MM.1S (cell line): ENCODE data around the gene EGLN2.

Source experiments
- EZH2 ChIP-seq: fragments of 300-600 bp; sonication (generic); optimal IDR thresholded peaks from 2 replicates; pipeline ENCODE3; 2017; ENCODE audit warnings: low read depth, mild to moderate bottlenecking, antibody characterized with exemption, low read length, mixed read lengths
- EZH2phosphoT487 ChIP-seq: fragments of 300-600 bp; sonication (generic); IDR thresholded peaks from 2 replicates; pipeline ENCODE4 v1.6.1; 2018; ENCODE audit warnings: antibody characterized with exemption, low read length
- TF ChIP-seq, protein P1 (sequence below): fragments of 300-600 bp; sonication (generic); IDR thresholded peaks from 2 replicates; pipeline ENCODE4 v1.5.1; 2016; ENCODE audit warnings: antibody characterized with exemption, low read length, mixed read lengths

DNA sequence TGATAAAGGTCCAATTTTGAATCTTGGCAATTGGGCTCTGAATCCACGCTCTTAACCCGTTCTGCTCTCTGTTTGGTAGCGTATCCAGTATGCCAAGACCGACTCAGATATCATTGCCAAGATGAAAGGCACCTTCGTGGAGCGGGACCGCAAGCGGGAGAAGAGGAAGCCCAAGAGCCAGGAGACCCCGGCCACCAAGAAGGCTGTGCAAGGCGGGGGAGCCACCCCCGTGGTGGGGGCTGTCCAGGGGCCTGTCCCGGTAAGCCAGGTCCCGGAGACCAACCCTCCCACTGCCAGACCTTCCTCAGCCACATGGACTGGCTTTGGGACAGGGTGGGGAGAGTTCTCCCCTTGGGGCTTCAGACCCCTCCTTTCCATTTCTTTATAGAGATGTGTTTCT is 39.6 kb upstream of the EGLN2 start:
- TF ChIP-seq EZH2 (no peak), EZH2phosphoT487 (no peak)
- TF ChIP-seq, protein P1, sequence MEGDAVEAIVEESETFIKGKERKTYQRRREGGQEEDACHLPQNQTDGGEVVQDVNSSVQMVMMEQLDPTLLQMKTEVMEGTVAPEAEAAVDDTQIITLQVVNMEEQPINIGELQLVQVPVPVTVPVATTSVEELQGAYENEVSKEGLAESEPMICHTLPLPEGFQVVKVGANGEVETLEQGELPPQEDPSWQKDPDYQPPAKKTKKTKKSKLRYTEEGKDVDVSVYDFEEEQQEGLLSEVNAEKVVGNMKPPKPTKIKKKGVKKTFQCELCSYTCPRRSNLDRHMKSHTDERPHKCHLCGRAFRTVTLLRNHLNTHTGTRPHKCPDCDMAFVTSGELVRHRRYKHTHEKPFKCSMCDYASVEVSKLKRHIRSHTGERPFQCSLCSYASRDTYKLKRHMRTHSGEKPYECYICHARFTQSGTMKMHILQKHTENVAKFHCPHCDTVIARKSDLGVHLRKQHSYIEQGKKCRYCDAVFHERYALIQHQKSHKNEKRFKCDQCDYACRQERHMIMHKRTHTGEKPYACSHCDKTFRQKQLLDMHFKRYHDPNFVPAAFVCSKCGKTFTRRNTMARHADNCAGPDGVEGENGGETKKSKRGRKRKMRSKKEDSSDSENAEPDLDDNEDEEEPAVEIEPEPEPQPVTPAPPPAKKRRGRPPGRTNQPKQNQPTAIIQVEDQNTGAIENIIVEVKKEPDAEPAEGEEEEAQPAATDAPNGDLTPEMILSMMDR, result no peak
